Chondrocyte (in vitro differentiated cells): ENCODE measurements around the gene SLC27A5. TPM values are rescaled to one million over a fixed set of nuclear protein-coding genes. Genes with fewer than 3 reads are reported as not detected.
A peak's percentile ranks its signal among the peaks of the same experiment; 100 is the strongest.
"Not testable (repeated sequence)": the region's sequence is repeated elsewhere in the genome, so short reads cannot be mapped to it uniquely, and the experiment has no call there.

ENCODE experiments used
- DNase-seq: peaks from one replicate; pipeline ENCODE4 v3.0.0; 2021; ENCODE audit warnings: mixed read lengths, low spot score
- H3K27ac Mint-ChIP-seq: one replicate; pipeline ENCODE4 v1.8.0; 2021; ENCODE audit warnings: mild to moderate bottlenecking, moderate library complexity, mixed read lengths; ENCODE audit not compliant: unreplicated experiment
- H3K27me3 Mint-ChIP-seq: 2 replicates; pipeline ENCODE4 v1.8.0; 2021; ENCODE audit warnings: low read depth, mixed read lengths
- H3K36me3 Mint-ChIP-seq: 2 replicates; pipeline ENCODE4 v1.8.0; 2021; ENCODE audit warnings: low read depth, mixed read lengths
- H3K4me1 Mint-ChIP-seq: 2 replicates; pipeline ENCODE4 v1.8.0; 2021; ENCODE audit warnings: low read depth, mild to moderate bottlenecking, mixed read lengths
- H3K4me3 Mint-ChIP-seq: one replicate; pipeline ENCODE4 v1.8.0; 2021; ENCODE audit warnings: mild to moderate bottlenecking, moderate library complexity, mixed read lengths; ENCODE audit not compliant: unreplicated experiment
- H3K9me3 Mint-ChIP-seq: 2 replicates; pipeline ENCODE4 v1.8.0; 2021; ENCODE audit warnings: low read depth, mixed read lengths
- CTCF ChIP-seq: fragments of 200-600 bp; sonication (generic); IDR thresholded peaks from 2 replicates; pipeline ENCODE4 v1.5.0; 2021; ENCODE audit warnings: antibody characterized with exemption, mild to moderate bottlenecking, moderate library complexity
- total RNA-seq: library from RNA; stranded (reverse); gene quantifications from 3 replicates; pipeline ENCODE4 v1.2.1, GENCODE V29; 2021

The SLC27A5 gene
- total RNA-seq, 1 donor from 2014 or later, result 4.7 TPM

DNA sequence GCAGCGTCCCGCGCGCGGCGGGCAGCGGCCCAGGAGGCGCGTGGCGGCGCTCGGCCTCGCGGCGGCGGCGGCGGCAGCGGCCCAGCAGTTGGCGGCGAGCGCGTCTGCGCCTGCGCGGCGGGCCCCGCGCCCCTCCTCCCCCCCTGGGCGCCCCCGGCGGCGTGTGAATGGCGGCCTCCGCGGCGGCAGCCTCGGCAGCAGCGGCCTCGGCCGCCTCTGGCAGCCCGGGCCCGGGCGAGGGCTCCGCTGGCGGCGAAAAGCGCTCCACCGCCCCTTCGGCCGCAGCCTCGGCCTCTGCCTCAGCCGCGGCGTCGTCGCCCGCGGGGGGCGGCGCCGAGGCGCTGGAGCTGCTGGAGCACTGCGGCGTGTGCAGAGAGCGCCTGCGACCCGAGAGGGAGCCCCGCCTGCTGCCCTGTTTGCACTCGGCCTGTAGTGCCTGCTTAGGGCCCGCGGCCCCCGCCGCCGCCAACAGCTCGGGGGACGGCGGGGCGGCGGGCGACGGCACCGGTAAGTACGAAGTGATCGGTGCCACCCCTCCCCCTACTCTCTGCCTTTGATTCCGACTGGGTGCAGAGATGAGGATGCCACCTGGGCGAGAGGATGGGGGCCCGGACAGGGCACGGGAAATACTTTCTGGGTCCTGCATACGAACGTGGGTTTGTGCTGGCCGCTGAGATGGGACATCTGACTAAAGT lies 32.9 kb upstream of the SLC27A5 start:
- no peaks in the 10 kb centered on the region for H3K9me3 Mint-ChIP-seq
- no peak for TF ChIP-seq CTCF
- DNase-seq, result peak; percentile 83
- peaks cover 24% of the 10 kb centered on the region for H3K4me1 Mint-ChIP-seq
- H3K27me3 Mint-ChIP-seq, result peaks cover 5% of the 10 kb centered on the region
- H3K4me3 Mint-ChIP-seq, result peak overlapping the region; percentile 92
- peak overlapping the region; percentile 100 for H3K27ac Mint-ChIP-seq
- H3K36me3 Mint-ChIP-seq, result peaks cover 20% of the 10 kb centered on the region

DNA sequence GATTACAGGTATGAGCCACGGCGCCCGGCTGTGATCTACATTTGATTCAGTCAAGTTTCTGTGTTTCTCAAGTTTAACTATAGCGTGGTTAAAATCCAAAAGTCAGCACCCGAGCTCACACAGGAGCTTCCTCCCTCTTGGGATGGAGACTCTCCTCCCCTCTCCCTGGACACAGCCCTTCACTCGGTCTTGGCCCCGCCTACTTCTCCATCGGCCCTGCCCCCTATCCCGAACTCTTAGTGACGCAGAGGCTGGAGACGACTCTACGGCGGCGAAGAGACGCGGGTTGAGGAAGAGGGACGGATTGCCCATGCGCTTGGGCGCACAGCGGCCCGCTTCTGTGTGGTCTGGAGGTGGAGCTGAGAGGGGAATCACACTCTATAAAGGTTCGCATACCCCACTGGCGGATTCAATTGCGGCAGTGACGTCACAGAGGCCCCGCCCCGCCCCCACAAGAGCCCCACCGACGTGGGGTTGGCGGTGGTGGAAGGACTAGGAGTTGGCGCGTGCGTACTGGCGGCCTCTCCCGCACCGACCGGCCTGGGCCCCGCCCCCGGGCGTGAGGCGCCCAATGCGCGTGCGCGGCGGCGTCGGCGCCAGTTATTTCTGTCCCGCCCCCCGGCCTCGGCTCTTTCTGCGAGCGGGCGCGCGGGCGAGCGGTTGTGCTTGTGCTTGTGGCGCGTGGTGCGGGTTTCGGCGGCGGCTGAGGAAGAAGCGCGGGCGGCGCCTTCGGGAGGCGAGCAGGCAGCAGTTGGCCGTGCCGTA lies 32.2 kb upstream of the SLC27A5 start, which contains the start of gene TRIM28:
Gene TRIM28, plus strand, starts transcription at position 239 of the 765 bp plus-strand sequence. CDS start 694 bp downstream, outside the sequence.
- Mint-ChIP-seq H3K4me3 (peak within 1 kb of the TSS; percentile 92), H3K4me1 (peaks cover 24% of the 10 kb centered on the region), H3K27ac (peak within 1 kb of the TSS; percentile 100), H3K9me3 (no peaks in the 10 kb centered on the region), H3K36me3 (peaks cover 16% of the 10 kb centered on the region), H3K27me3 (peaks cover 10% of the 10 kb centered on the region)
- peak; percentile 99 for DNase-seq
- TF ChIP-seq CTCF, result peak; percentile 13

DNA sequence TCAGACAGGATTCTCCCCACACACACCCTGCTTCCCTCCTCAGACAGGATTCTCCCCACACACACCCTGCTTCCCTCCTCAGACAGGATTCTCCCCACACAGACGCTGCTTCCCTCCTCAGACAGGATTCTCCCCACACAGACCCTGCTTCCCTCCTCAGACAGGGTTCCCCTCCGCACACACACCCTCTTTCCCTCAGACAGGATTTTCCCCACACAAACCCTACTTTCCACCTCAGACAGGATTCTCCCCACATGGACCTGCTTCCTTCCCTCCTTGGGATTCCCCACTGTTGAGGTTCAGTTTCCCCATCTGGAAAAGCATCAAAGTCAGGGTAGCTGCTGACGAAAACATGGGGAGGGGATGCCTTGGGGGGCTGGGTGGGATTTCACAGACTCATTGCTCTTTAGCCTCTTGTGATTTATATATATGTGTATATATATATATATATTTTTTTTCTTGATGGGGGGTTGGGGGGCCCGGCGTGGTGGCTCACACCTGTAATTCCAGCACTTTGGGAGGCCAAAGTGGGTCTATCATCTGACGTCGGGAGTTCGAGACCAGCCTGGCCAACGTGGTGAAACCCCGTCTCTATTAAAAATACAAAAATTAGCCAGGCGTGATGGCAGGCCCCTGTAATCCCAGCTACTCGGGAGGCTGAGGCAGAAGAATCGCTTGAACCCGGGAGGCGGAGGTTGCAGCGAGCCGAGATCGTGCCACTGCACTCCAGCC lies 31.0 kb upstream of the SLC27A5 start:
- peaks cover 12% of the 10 kb centered on the region for H3K27me3 Mint-ChIP-seq
- H3K27ac Mint-ChIP-seq, result peak overlapping the region; percentile 100
- peaks cover 26% of the 10 kb centered on the region for H3K4me1 Mint-ChIP-seq
- H3K36me3 Mint-ChIP-seq, result peaks cover 11% of the 10 kb centered on the region
- H3K4me3 Mint-ChIP-seq, result peak overlapping the region; percentile 28
- not testable (repeated sequence) for H3K9me3 Mint-ChIP-seq
- DNase-seq, result peak; percentile 15

- H3K9me3 Mint-ChIP-seq, DNase-seq, H3K4me3 Mint-ChIP-seq, H3K36me3 Mint-ChIP-seq, H3K27ac Mint-ChIP-seq: not testable (repeated sequence)
- peaks cover 12% of the 10 kb centered on the region for H3K27me3 Mint-ChIP-seq
- peaks cover 10% of the 10 kb centered on the region for H3K4me1 Mint-ChIP-seq
Measured at GRCh38 chr19:58539169-58539559, 27.4 kb upstream of the SLC27A5 start.

DNA sequence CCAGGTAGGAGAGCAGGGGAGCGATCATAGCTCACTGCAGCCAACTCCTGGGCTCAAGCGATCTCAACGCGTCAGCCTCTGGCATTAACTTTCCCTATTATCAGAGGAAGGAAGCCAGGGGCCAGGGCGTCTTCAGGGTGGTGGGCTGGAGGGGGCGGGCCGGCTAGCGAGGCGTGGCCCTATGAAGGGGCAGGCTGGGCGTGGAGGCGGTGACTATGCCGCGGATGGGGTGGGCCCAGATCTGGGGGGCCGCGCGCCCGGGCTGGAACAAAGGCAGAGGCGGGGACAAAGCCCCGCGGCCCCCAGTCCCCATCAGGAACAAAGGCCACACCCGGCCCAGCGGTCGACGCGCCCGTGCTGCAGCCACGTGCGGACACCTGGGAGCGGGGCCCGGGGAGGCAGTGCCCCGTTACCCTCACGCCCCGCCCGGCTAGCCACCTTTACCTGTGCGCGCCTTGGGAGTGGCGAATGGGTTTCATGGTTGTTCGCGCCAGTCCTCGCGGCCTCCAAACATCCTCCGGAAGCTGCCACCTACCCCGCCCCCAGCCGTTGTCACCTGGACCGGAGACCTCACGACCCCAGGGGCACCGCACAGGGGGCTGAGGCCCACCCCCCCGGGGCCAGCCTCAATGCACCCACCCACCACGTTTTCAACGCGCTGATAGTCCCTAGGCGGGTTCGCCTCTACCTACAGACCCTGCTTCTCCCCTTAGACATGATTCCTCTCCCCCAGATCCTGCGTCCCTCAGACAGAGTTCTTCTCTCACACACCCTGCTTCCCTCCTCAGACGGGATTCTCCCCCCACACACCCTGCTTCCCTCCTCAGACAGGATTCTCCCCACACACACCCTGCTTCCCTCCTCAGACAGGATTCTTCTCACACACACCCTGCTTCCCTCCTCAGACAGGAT lies 26.7 kb upstream of the SLC27A5 start:
- Mint-ChIP-seq H3K4me1 (peaks cover 5% of the 10 kb centered on the region), H3K27me3 (peaks cover 14% of the 10 kb centered on the region), H3K36me3 (no peaks in the 10 kb centered on the region), H3K27ac (no peak overlapping the region), H3K4me3 (peak overlapping the region; percentile 33), H3K9me3 (no peaks in the 10 kb centered on the region)
- TF ChIP-seq CTCF, result no peak
- DNase-seq, result peak; percentile 89
